GM23338 (cell line): ENCODE results near the gene IGFBP7.

Source experiments
- CREB1 ChIP-seq: fragments of 250-450 bp; sonication (Bioruptor Pico); IDR thresholded peaks from 2 replicates; pipeline ENCODE4 v1.5.0; 2020; ENCODE audit warnings: low read depth, mild to moderate bottlenecking, moderate library complexity
- CTCF ChIP-seq, 2 experiments: fragments of 200-600 bp in 1 of 2; sonication (generic) in 1 of 2; conservative IDR thresholded peaks; 2 replicates each; pipeline versions ENCODE4 v1.5.1 to v1.6.1; 2016 to 2017; ENCODE audit warnings: antibody characterized with exemption in 2 of 2, low read depth in 2 of 2, mild to moderate bottlenecking in 2 of 2, moderate library complexity in 1 of 2
- EZH2 ChIP-seq: fragments of 200-600 bp; sonication (generic); IDR thresholded peaks from one replicate; pipeline ENCODE4 v1.8.0; 2017; ENCODE audit warnings: antibody characterized with exemption, mild to moderate bottlenecking, low read depth; ENCODE audit not compliant: unreplicated experiment
- EZH2phosphoT487 ChIP-seq: fragments of 200-600 bp; sonication (generic); IDR thresholded peaks from one replicate; pipeline ENCODE4 v1.8.1; 2018; ENCODE audit warnings: antibody characterized with exemption; ENCODE audit not compliant: unreplicated experiment
- JUNB ChIP-seq: IDR thresholded peaks from one replicate; pipeline ENCODE4 v1.6.1; 2016; ENCODE audit warnings: antibody characterized with exemption; ENCODE audit not compliant: unreplicated experiment
- POLR2AphosphoS5 ChIP-seq: IDR thresholded peaks from 2 replicates; pipeline ENCODE4 v1.6.1; 2016; ENCODE audit warnings: antibody characterized with exemption, low read depth
- REST ChIP-seq: IDR thresholded peaks from one replicate; pipeline ENCODE4 v1.6.1; 2018; ENCODE audit warnings: antibody characterized with exemption; ENCODE audit not compliant: unreplicated experiment
- STAT1 ChIP-seq: IDR thresholded peaks from one replicate; pipeline ENCODE4 v1.6.1; 2016; ENCODE audit warnings: antibody characterized with exemption; ENCODE audit not compliant: unreplicated experiment
- ZNF114 ChIP-seq: fragments of 250-450 bp; sonication (Bioruptor Pico); IDR thresholded peaks from 2 replicates; pipeline ENCODE4 v1.5.0; 2020; ENCODE audit warnings: mild to moderate bottlenecking, moderate library complexity

- TF ChIP-seq CTCF (conservative IDR thresholded peaks at IDR 0.05; ENCODE audit: low read depth in 2 of 2): no peak
- TF ChIP-seq EZH2: no peak
- no peak for TF ChIP-seq REST
- TF ChIP-seq POLR2AphosphoS5: no peak
- TF ChIP-seq EZH2phosphoT487: no peak
- TF ChIP-seq CREB1: no peak
- TF ChIP-seq ZNF114: no peak
- TF ChIP-seq STAT1: no peak
- no peak for TF ChIP-seq JUNB
These were observed 119.9 kb downstream of the IGFBP7 start for GRCh38 chr4:56990109-56990905.
